Upper lobe of left lung (tissue), 6 donors: ENCODE measurements around the gene PDE4B. TPM values are rescaled to one million over a fixed set of nuclear protein-coding genes. Genes with fewer than 3 reads are reported as not detected.
A peak's percentile ranks its signal among the peaks of the same experiment; 100 is the strongest.

Experiments used
- ATAC-seq, 2 donors: fragments of 200-7000 bp; cut with Tn5 transposase; one replicate each; pipeline ENCODE4 v1.9.1; 2022; ENCODE audit warnings: mild to moderate bottlenecking in 2 of 2, moderate library complexity in 2 of 2; ENCODE audit not compliant: low FRiP score in 2 of 2
- DNase-seq, 2 donors: peaks; one replicate each; pipeline ENCODE4 v3.0.0-alpha.2; 2019 to 2020
- H3K27ac ChIP-seq, 4 donors: fragments of 200-600 bp; sonication (generic); one replicate each; pipeline ENCODE4 v1.5.1; 2016 to 2019
- H3K27me3 ChIP-seq, 4 donors: fragments of 200-600 bp; sonication (generic); one replicate each; pipeline ENCODE4 v1.5.1; 2017 to 2019
- H3K36me3 ChIP-seq, 4 donors: fragments of 200-600 bp; sonication (generic); one replicate each; pipeline ENCODE4 v1.5.1; 2016 to 2019
- H3K4me1 ChIP-seq, 4 donors: fragments of 200-600 bp; sonication (generic); one replicate each; pipeline ENCODE4 v1.5.1; 2018 to 2019
- H3K4me3 ChIP-seq, 4 donors: fragments of 200-600 bp; sonication (generic); one replicate each; pipeline ENCODE4 v1.5.1; 2017 to 2019; ENCODE audit warnings: mild to moderate bottlenecking in 2 of 4, moderate library complexity in 1 of 4
- H3K9me3 ChIP-seq, 4 donors: fragments of 200-600 bp; sonication (generic); one replicate each; pipeline ENCODE4 v1.5.1; 2018 to 2019
- CTCF ChIP-seq, 6 experiments: fragments of 450-650 bp in 4 of 6; fragments of 200-600 bp in 2 of 6; sonication (generic) in 2 of 6; IDR thresholded peaks; one replicate each; pipeline ENCODE4 v1.5.1; 2016 to 2019; ENCODE audit warnings: antibody characterized with exemption in 6 of 6
- EP300 ChIP-seq, 4 donors: sonication (generic); formaldehyde crosslinking; IDR thresholded peaks; one replicate each; pipeline ENCODE4 v1.5.1; 2017; ENCODE audit warnings: antibody characterized with exemption in 4 of 4, control low read depth in 2 of 4
- POLR2A ChIP-seq, 4 donors: fragments of 450-650 bp; IDR thresholded peaks; one replicate each; pipeline ENCODE4 v1.5.1; 2016 to 2017; ENCODE audit warnings: antibody characterized with exemption in 4 of 4, mild to moderate bottlenecking in 2 of 4
- POLR2AphosphoS5 ChIP-seq, 2 donors: sonication (generic); formaldehyde crosslinking; IDR thresholded peaks; one replicate each; pipeline ENCODE4 v1.5.1; 2017; ENCODE audit warnings: antibody characterized with exemption in 2 of 2
- WGBS, 2 donors: methylation state at CpG; one replicate each; pipeline ENCODE4 v1.1.5; 2017 to 2018; 5-methylcytosine and 5-hydroxymethylcytosine counted together
- total RNA-seq, 6 donors: library from RNA; depleted of rRNA in 4 of 6; stranded (reverse); fragments of >200 nt in 4 of 6; gene quantifications; one replicate each; pipeline versions ENCODE4 v1.1.0 to v1.2.1, GENCODE V29; 2016 to 2021
- donor health status: DM: no; HTN: no; CAD: no; lungs with moderate emphysema.
- donor health status: DM: no; HTN: yes; CAD: no; lungs with severe emphysema.

The PDE4B gene
- total RNA-seq, 6 donors from 2014 or later = 8.1 to 61.6 (median 15.9) TPM

GRCh38 chr1:66311628-66312027 lies 518.9 kb downstream of the PDE4B start:
- no peak for DNase-seq
- Histone ChIP-seq H3K4me1 (peaks cover 0 to 7% (median 2%) of the 10 kb centered on the region in 4 donors), H3K27ac (no peak overlapping the region), H3K9me3 (no peaks in the 10 kb centered on the region), H3K4me3 (no peak overlapping the region), H3K36me3 (no peaks in the 10 kb centered on the region), H3K27me3 (no peaks in the 10 kb centered on the region)
- no peak for ATAC-seq
- TF ChIP-seq POLR2AphosphoS5 (IDR thresholded peaks at IDR 0.05) (no peak), POLR2A (IDR thresholded peaks at IDR 0.05) (no peak), EP300 (IDR thresholded peaks at IDR 0.05) (no peak), CTCF (IDR thresholded peaks at IDR 0.05) (no peak)
- WGBS, 2 donors = 95 to 97% methylated on average over 6 of the region's 6 CpGs

DNA sequence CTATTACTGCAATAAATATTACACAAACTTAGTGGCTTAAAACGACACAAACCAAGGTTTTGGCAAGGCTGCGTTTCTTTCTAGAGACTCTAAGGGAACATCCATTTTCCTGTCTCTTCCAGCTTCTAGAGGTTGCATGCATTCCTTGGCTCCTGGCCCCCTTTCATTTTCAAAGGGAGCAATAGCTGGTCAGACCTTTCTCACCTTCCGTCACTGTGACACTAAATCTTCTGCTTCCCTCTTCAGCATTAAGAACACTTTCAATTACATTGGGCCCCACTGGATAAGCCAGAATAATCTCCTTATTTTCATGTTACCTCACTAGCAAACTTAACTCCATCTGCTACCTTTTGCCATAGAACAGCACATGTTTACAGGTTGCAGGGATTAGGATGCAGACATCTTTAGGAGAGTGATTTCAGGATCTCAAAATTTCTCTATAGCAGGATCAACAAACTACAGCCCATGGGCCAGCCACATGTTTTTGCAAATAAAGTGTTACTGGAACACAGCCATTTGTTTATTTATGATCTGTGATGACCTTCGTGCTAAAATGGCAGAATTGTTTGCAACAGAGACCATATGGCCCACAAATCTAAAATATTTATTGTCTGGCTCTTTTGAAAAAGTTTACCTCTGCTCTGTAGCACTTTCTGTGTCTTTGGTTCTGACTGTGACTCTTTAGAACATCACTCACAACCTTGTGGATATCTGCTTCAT lies 519.7 kb downstream of the PDE4B start:
- H3K36me3 ChIP-seq = no peaks in the 10 kb centered on the region
- H3K4me1 ChIP-seq = peaks cover 0 to 9% (median 3%) of the 10 kb centered on the region in 4 donors
- H3K9me3 ChIP-seq = no peaks in the 10 kb centered on the region
- DNase-seq (no peak), ATAC-seq (no peak)
- no peaks in the 10 kb centered on the region for H3K27me3 ChIP-seq
- WGBS, 2 donors = 57 to 66% methylated on average over 4 of the region's 4 CpGs
- H3K27ac ChIP-seq = no peak overlapping the region
- no peak overlapping the region for H3K4me3 ChIP-seq
- no peak for TF ChIP-seq EP300 (IDR thresholded peaks at IDR 0.05)
- TF ChIP-seq POLR2A (IDR thresholded peaks at IDR 0.05) = no peak
- no peak for TF ChIP-seq POLR2AphosphoS5 (IDR thresholded peaks at IDR 0.05)
- no peak for TF ChIP-seq CTCF (IDR thresholded peaks at IDR 0.05)

GRCh38 chr1:66313429-66313828 lies 520.7 kb downstream of the PDE4B start:
- H3K9me3 ChIP-seq = no peaks in the 10 kb centered on the region
- H3K36me3 ChIP-seq = no peaks in the 10 kb centered on the region
- H3K4me3 ChIP-seq = no peak overlapping the region
- H3K27ac ChIP-seq = no peak overlapping the region
- peaks cover 0 to 9% (median 3%) of the 10 kb centered on the region in 4 donors for H3K4me1 ChIP-seq
- DNase-seq = no peak
- no peaks in the 10 kb centered on the region for H3K27me3 ChIP-seq
- ATAC-seq = no peak
- no peak for TF ChIP-seq POLR2A (IDR thresholded peaks at IDR 0.05)
- no peak for TF ChIP-seq EP300 (IDR thresholded peaks at IDR 0.05)
- TF ChIP-seq POLR2AphosphoS5 (IDR thresholded peaks at IDR 0.05) = no peak
- no peak for TF ChIP-seq CTCF (IDR thresholded peaks at IDR 0.05)

DNA sequence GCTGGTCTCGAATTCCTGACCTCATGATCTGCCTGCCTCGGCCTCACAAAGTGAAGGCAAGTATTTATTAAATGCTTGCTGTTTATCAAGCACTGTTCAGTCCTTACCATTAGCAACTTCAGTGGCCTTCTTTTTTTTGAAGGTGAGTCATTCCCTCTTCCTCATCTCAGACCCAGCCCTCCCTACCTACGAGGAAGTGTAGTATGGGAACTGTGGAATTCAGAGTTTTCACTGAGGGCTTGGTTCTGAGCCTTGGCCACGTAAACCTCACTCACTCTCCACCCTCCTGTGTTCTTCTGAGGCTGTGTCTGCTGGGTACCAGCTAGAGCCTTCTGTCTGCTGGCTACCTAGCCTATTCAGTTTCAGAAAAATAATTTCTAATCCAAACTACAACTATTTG lies 523.0 kb downstream of the PDE4B start:
- Histone ChIP-seq H3K4me3 (no peak overlapping the region), H3K9me3 (no peaks in the 10 kb centered on the region), H3K27me3 (no peaks in the 10 kb centered on the region), H3K4me1 (peaks cover 0 to 9% (median 3%) of the 10 kb centered on the region in 4 donors), H3K27ac (no peak overlapping the region), H3K36me3 (no peaks in the 10 kb centered on the region)
- whole genome bisulfite sequencing, 2 donors = 71 to 83% methylated on average over 4 of the region's 4 CpGs
- DNase-seq (no peak), ATAC-seq (peak in 1 of 2 donors; percentile 64)
- no peak for TF ChIP-seq POLR2A (IDR thresholded peaks at IDR 0.05)
- no peak for TF ChIP-seq EP300 (IDR thresholded peaks at IDR 0.05)

GRCh38 chr1:66316464-66317247 lies 524.0 kb downstream of the PDE4B start:
- Histone ChIP-seq H3K9me3 (no peaks in the 10 kb centered on the region), H3K27ac (peak overlapping the region in 1 of 4 donors; percentile 7), H3K4me1 (peaks cover 0 to 9% (median 3%) of the 10 kb centered on the region in 4 donors), H3K36me3 (no peaks in the 10 kb centered on the region), H3K4me3 (no peak overlapping the region), H3K27me3 (no peaks in the 10 kb centered on the region)
- no peak for TF ChIP-seq POLR2AphosphoS5 (IDR thresholded peaks at IDR 0.05)
- no peak for TF ChIP-seq POLR2A (IDR thresholded peaks at IDR 0.05)
- TF ChIP-seq EP300 (IDR thresholded peaks at IDR 0.05) = no peak
- no peak for TF ChIP-seq CTCF (IDR thresholded peaks at IDR 0.05)
- ATAC-seq (peak in 1 of 2 donors; percentile 91), DNase-seq (no peak)
- 50 to 65% methylated on average over 3 of the region's 3 CpGs for WGBS, 2 donors
